Embryonic facial prominence (tissue), 1 donor: ENCODE results near the gene ANKRD44.
"Not testable (repeated sequence)": the region's sequence is repeated elsewhere in the genome, so short reads cannot be mapped to it uniquely, and the experiment has no call there.

Experiments
- DNase-seq: peaks from one replicate; pipeline ENCODE4 v3.0.0-alpha.2; 2016; ENCODE audit errors: extremely low spot score

Gene ANKRD44

GRCh38 chr2:197259470-197259999, 51.0 kb downstream of the ANKRD44 start:
- DNase-seq = no peak

- DNase-seq = no peak
Observed at GRCh38 chr2:197258580-197258979, 52.0 kb downstream of the ANKRD44 start.

GRCh38 chr2:197256547-197257170, 53.9 kb downstream of the ANKRD44 start:
- no peak for DNase-seq

GRCh38 chr2:197256021-197256420, 54.6 kb downstream of the ANKRD44 start:
- DNase-seq = no peak

GRCh38 chr2:197255543-197255942, 55.0 kb downstream of the ANKRD44 start:
- no peak for DNase-seq

GRCh38 chr2:197254776-197255530, 55.6 kb downstream of the ANKRD44 start:
- no peak for DNase-seq

GRCh38 chr2:197251576-197251975, 59.0 kb downstream of the ANKRD44 start:
- no peak for DNase-seq

- no peak for DNase-seq
Observed at GRCh38 chr2:197251163-197251562, 59.4 kb downstream of the ANKRD44 start.

- no peak for DNase-seq
Observed at GRCh38 chr2:197250084-197250397, 60.5 kb downstream of the ANKRD44 start.

GRCh38 chr2:197249381-197250083, 61.0 kb downstream of the ANKRD44 start:
- no peak for DNase-seq

GRCh38 chr2:197248623-197249022, 62.0 kb downstream of the ANKRD44 start:
- DNase-seq = no peak

- no peak for DNase-seq
Observed at GRCh38 chr2:197248001-197248401, 62.6 kb downstream of the ANKRD44 start.

- DNase-seq = no peak
Observed at GRCh38 chr2:197247083-197247482, 63.5 kb downstream of the ANKRD44 start.

GRCh38 chr2:197245829-197246804, 64.5 kb downstream of the ANKRD44 start:
- no peak for DNase-seq

GRCh38 chr2:197244349-197244748, 66.2 kb downstream of the ANKRD44 start:
- DNase-seq = no peak

- no peak for DNase-seq
Observed at GRCh38 chr2:197242719-197243118, 67.9 kb downstream of the ANKRD44 start.

GRCh38 chr2:197241596-197241995, 69.0 kb downstream of the ANKRD44 start:
- no peak for DNase-seq

GRCh38 chr2:197241153-197241552, 69.4 kb downstream of the ANKRD44 start:
- no peak for DNase-seq

GRCh38 chr2:197240421-197241041, 70.0 kb downstream of the ANKRD44 start:
- no peak for DNase-seq

- DNase-seq = not testable (repeated sequence)
Observed at GRCh38 chr2:197240018-197240417, 70.6 kb downstream of the ANKRD44 start.

GRCh38 chr2:197239434-197239833, 71.1 kb downstream of the ANKRD44 start:
- no peak for DNase-seq
